Right atrium auricular region (tissue), 2 donors: ENCODE measurements around the gene DCPS. TPM values are rescaled to one million over a fixed set of nuclear protein-coding genes. Genes with fewer than 3 reads are reported as not detected.
A peak's percentile ranks its signal among the peaks of the same experiment; 100 is the strongest.

ENCODE experiments used
- DNase-seq: peaks from one replicate; pipeline ENCODE4 v3.0.0-alpha.2; 2019; ENCODE audit warnings: low spot score
- H3K27ac ChIP-seq, 2 donors: fragments of 200-600 bp; sonication (generic); 1 replicate in 1 of 2; 2 replicates in 1 of 2; pipeline ENCODE4 v1.5.1; 2016 to 2019
- H3K27me3 ChIP-seq, 2 donors: fragments of 200-600 bp; sonication (generic); one replicate each; pipeline versions ENCODE4 v1.5.1 to v1.6.0; 2017 to 2019
- H3K36me3 ChIP-seq: fragments of 200-600 bp; sonication (generic); one replicate; pipeline ENCODE4 v1.5.1; 2016
- H3K4me1 ChIP-seq, 2 donors: fragments of 200-600 bp; sonication (generic); one replicate each; pipeline versions ENCODE4 v1.5.1 to v1.6.0; 2017 to 2019
- H3K4me3 ChIP-seq, 2 donors: fragments of 200-600 bp; sonication (generic); 1 replicate in 1 of 2; 2 replicates in 1 of 2; pipeline ENCODE4 v1.5.1; 2017 to 2019; ENCODE audit warnings: mild to moderate bottlenecking in 1 of 2, moderate library complexity in 1 of 2
- H3K9me3 ChIP-seq, 2 donors: fragments of 200-600 bp; sonication (generic); one replicate each; pipeline ENCODE4 v1.5.1; 2019
- CTCF ChIP-seq, 2 donors: fragments of 200-600 bp; sonication (generic); IDR thresholded peaks; one replicate each; pipeline ENCODE4 v1.5.1; 2019; ENCODE audit warnings: antibody characterized with exemption in 2 of 2
- total RNA-seq, 2 donors: library from RNA; depleted of rRNA; stranded (reverse); fragments of >200 nt; gene quantifications; one replicate each; pipeline ENCODE4 v1.1.0, GENCODE V29; 2016

The DCPS gene
- total RNA-seq, 2 donors from 2014 or later, result 12.1 to 14.1 TPM

- H3K27me3 ChIP-seq, result no peaks in the 10 kb centered on the region
- H3K4me1 ChIP-seq, result peaks cover 0 to 15% of the 10 kb centered on the region in 2 donors
- peak within 1 kb of the TSS; percentile 82 to 91 for H3K4me3 ChIP-seq
- DNase-seq, result peak; percentile 100
- H3K27ac ChIP-seq, result peak within 1 kb of the TSS; percentile 85 to 92
- H3K9me3 ChIP-seq, result no peaks in the 10 kb centered on the region
- no peak for TF ChIP-seq CTCF (IDR thresholded peaks at IDR 0.05)
- H3K36me3 ChIP-seq, result peaks cover 48% of the 10 kb centered on the region
Measured at GRCh38 chr11:126268708-126269579, 34.9 kb upstream of the DCPS start, which contains the start of the genes FOXRED1 and SRPRA. TSS of gene FOXRED1 (plus strand) at chr11:126269154. CDS start at chr11:126269207, 53 bp downstream. TSS of gene SRPRA (minus strand) at chr11:126268895. CDS start at chr11:126268804, 91 bp downstream.

GRCh38 chr11:126277322-126277721 is 26.5 kb upstream of the DCPS start:
- Histone ChIP-seq H3K9me3 (no peaks in the 10 kb centered on the region), H3K4me1 (peaks cover 0 to 10% of the 10 kb centered on the region in 2 donors), H3K27me3 (no peaks in the 10 kb centered on the region), H3K27ac (no peak overlapping the region), H3K4me3 (no peak overlapping the region), H3K36me3 (peaks cover 44% of the 10 kb centered on the region)
- no peak for DNase-seq
- TF ChIP-seq CTCF (IDR thresholded peaks at IDR 0.05), result no peak

DNA sequence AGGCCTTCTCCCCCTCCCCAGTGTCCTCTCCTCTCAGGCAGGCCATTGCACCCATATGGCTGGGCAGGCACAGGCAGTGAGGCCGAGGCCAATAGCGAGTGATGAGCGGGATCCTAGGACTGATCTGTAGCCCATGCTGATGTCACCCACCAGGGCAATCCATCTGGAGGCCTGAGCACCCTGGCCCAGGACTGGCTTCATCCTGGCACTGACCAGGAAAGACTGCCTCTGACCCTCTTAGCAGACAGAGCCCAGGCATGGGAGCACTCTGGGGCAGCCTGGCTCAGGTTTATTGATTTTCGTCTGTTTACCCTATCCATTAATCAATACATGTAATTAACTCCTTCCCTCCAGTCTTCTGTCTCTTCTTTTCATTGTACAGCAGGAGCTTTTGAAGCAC is 26.1 kb upstream of the DCPS start:
- H3K9me3 ChIP-seq, result no peaks in the 10 kb centered on the region
- H3K27ac ChIP-seq, result no peak overlapping the region
- no peak for DNase-seq
- H3K4me1 ChIP-seq, result peaks cover 0 to 12% of the 10 kb centered on the region in 2 donors
- no peaks in the 10 kb centered on the region for H3K27me3 ChIP-seq
- peaks cover 44% of the 10 kb centered on the region for H3K36me3 ChIP-seq
- no peak for TF ChIP-seq CTCF (IDR thresholded peaks at IDR 0.05)
- H3K4me3 ChIP-seq, result no peak overlapping the region

DNA sequence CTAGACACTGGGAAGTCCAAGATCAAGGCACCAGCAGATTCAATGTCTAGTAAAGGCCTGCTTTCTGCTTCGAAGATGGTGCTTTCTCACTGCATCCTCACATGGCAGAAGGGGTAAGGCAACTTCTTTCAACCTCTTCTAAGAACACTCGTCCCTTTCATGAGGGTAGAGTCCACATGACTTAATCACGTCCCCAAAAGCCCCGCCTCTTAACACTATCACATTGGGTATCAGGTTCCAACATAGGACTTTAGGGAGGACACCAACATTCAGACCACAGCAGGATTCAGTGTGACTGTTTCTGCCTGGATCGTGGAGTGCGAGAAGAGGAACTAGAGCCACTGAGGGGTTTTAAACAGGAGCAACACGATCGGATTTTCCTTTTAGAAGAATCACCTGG is 24.7 kb upstream of the DCPS start:
- Histone ChIP-seq H3K9me3 (no peaks in the 10 kb centered on the region), H3K27me3 (no peaks in the 10 kb centered on the region)
- no peak for DNase-seq

GRCh38 chr11:126280595-126280994 is 23.3 kb upstream of the DCPS start:
- Histone ChIP-seq H3K4me1 (peaks cover 0 to 25% of the 10 kb centered on the region in 2 donors), H3K27me3 (no peaks in the 10 kb centered on the region), H3K9me3 (no peaks in the 10 kb centered on the region), H3K27ac (no peak overlapping the region), H3K4me3 (no peak overlapping the region), H3K36me3 (peaks cover 16% of the 10 kb centered on the region)
- DNase-seq, result no peak
- TF ChIP-seq CTCF (IDR thresholded peaks at IDR 0.05), result no peak

More for the DNA sequence above, 24.7 kb upstream of the DCPS start:
- Histone ChIP-seq H3K27ac (no peak overlapping the region), H3K4me1 (peaks cover 0 to 22% of the 10 kb centered on the region in 2 donors), H3K36me3 (peaks cover 30% of the 10 kb centered on the region), H3K4me3 (no peak overlapping the region)
- TF ChIP-seq CTCF (IDR thresholded peaks at IDR 0.05), result no peak
